ENCODE results near the gene NEU2.

DNA sequence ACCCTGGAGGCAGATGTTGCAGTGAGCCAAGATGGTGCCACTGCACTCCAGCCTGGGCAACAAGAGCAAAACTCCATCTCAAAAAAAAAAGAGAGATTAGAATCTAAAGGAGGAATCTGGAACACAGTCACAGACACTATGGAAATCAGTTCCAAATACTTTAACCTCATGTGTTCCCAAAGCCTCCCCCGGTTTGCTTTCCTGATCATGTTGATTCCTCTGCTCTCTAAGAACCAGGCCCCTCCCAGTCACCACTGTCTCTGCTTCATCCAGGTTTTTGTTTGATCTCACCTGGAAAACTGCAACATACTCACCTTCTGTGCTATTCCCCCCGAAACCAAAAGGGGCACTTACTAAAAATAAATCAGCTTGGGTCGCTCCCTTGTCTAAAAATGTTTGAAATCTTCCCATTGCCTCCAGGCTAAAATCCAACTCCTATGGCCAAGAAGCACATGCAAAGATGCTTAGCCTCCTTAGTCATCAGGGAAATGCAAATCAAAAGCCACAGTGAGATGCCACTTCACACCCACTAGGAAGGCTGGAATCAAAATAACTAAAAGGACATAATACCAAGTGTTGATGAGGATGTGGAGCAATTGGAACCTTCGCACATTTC is 6.2 kb upstream of the NEU2 start:
- TF ChIP-seq, protein P1, sequence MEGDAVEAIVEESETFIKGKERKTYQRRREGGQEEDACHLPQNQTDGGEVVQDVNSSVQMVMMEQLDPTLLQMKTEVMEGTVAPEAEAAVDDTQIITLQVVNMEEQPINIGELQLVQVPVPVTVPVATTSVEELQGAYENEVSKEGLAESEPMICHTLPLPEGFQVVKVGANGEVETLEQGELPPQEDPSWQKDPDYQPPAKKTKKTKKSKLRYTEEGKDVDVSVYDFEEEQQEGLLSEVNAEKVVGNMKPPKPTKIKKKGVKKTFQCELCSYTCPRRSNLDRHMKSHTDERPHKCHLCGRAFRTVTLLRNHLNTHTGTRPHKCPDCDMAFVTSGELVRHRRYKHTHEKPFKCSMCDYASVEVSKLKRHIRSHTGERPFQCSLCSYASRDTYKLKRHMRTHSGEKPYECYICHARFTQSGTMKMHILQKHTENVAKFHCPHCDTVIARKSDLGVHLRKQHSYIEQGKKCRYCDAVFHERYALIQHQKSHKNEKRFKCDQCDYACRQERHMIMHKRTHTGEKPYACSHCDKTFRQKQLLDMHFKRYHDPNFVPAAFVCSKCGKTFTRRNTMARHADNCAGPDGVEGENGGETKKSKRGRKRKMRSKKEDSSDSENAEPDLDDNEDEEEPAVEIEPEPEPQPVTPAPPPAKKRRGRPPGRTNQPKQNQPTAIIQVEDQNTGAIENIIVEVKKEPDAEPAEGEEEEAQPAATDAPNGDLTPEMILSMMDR (IDR thresholded peaks at IDR 0.05): no peak
- TF ChIP-seq POLR2A (IDR thresholded peaks at IDR 0.05): no peak
